Neural cell (in vitro differentiated cells): ENCODE data around the gene TRPM5. TPM values are rescaled to one million over a fixed set of nuclear protein-coding genes. Genes with fewer than 3 reads are reported as not detected.

Experiments used
- H2AFZ ChIP-seq: fragments of 200-600, 300-800 bp; sonication (generic), shearing (Covaris generic); 2 replicates; pipeline ENCODE4 v1.6.0; 2014; ENCODE audit warnings: low read depth, mild to moderate bottlenecking, antibody characterized with exemption, low read length, moderate library complexity
- H3F3A ChIP-seq: fragments of 200-600 bp; shearing (Covaris generic); 2 replicates; pipeline ENCODE4 v1.6.1; 2016; ENCODE audit warnings: mild to moderate bottlenecking, moderate library complexity, mixed read lengths, antibody characterized with exemption, low read length; ENCODE audit not compliant: insufficient read depth, poor library complexity, severe bottlenecking
- H3K27ac ChIP-seq: fragments of 200-600, 300-800 bp; sonication (generic), shearing (Covaris generic); 2 replicates; pipeline ENCODE4 v1.5.1; 2014; ENCODE audit warnings: mild to moderate bottlenecking, low read length, moderate library complexity
- H3K27me3 ChIP-seq: fragments of 300-800, 200-600 bp; sonication (generic), shearing (Covaris generic); 2 replicates; pipeline ENCODE4 v1.6.0; 2014; ENCODE audit warnings: mild to moderate bottlenecking, low read depth, low read length, moderate library complexity; ENCODE audit not compliant: insufficient read depth
- H3K36me3 ChIP-seq: fragments of 300-800, 200-600 bp; sonication (generic), shearing (Covaris generic); 2 replicates; pipeline ENCODE4 v1.5.1; 2014; ENCODE audit warnings: mild to moderate bottlenecking, antibody characterized with exemption, low read length, moderate library complexity; ENCODE audit not compliant: insufficient read depth
- H3K4me2 ChIP-seq: fragments of 300-800, 200-600 bp; sonication (generic), shearing (Covaris generic); 2 replicates; pipeline ENCODE4 v1.6.0; 2014; ENCODE audit warnings: mild to moderate bottlenecking, low read length
- H3K4me3 ChIP-seq: fragments of 300-800, 200-600 bp; sonication (generic), shearing (Covaris generic); 2 replicates; pipeline ENCODE4 v1.5.1; 2014; ENCODE audit warnings: mild to moderate bottlenecking, low read length, moderate library complexity
- H3K79me2 ChIP-seq: fragments of 200-600 bp; shearing (Covaris generic); replicated peaks from 2 replicates; pipeline ENCODE4 v1.6.0; 2014; ENCODE audit warnings: mild to moderate bottlenecking, low read length, moderate library complexity; ENCODE audit not compliant: insufficient read depth
- H3K9ac ChIP-seq: fragments of 300-800, 200-600 bp; sonication (generic), shearing (Covaris generic); 2 replicates; pipeline ENCODE4 v1.6.1; 2016; ENCODE audit warnings: mild to moderate bottlenecking, low read length, mixed read lengths
- H3K9me2 ChIP-seq: fragments of 200-600 bp; shearing (Covaris generic); 2 replicates; pipeline ENCODE4 v1.6.1; 2016; ENCODE audit warnings: mild to moderate bottlenecking, low read length, mixed read lengths; ENCODE audit not compliant: insufficient read depth
- H3K9me3 ChIP-seq: fragments of 200-600, 300-800 bp; sonication (generic), shearing (Covaris generic); 2 replicates; pipeline ENCODE4 v1.6.1; 2016; ENCODE audit warnings: mild to moderate bottlenecking, mixed run types, low read length, moderate library complexity, mixed read lengths
- H4K20me1 ChIP-seq: fragments of 200-600 bp; shearing (Covaris generic); 2 replicates; pipeline ENCODE4 v1.6.1; 2016; ENCODE audit warnings: mild to moderate bottlenecking, mixed run types; ENCODE audit not compliant: insufficient read depth
- EP300 ChIP-seq: fragments of 450-650 bp; conservative IDR thresholded peaks from 2 replicates; pipeline ENCODE4 v1.6.1; 2014; ENCODE audit warnings: antibody characterized with exemption, mild to moderate bottlenecking, moderate library complexity; ENCODE audit not compliant: poor library complexity, severe bottlenecking
- EZH2 ChIP-seq: fragments of 200-600, 300-800 bp; shearing (Covaris generic), sonication (generic); IDR thresholded peaks from 2 replicates; pipeline ENCODE4 v1.6.1; 2014; ENCODE audit warnings: antibody characterized with exemption, low read length, borderline replicate concordance, mild to moderate bottlenecking; ENCODE audit not compliant: insufficient read depth, poor library complexity, severe bottlenecking
- MXI1 ChIP-seq: fragments of 450-650 bp; conservative IDR thresholded peaks from 2 replicates; pipeline ENCODE4 v1.6.1; 2014; ENCODE audit warnings: antibody characterized with exemption, mild to moderate bottlenecking; ENCODE audit not compliant: poor library complexity, severe bottlenecking
- POLR2AphosphoS5 ChIP-seq: IDR thresholded peaks from 2 replicates; pipeline ENCODE4 v1.6.1; 2012
- RAD21 ChIP-seq: fragments of 450-650 bp; conservative IDR thresholded peaks from 2 replicates; pipeline ENCODE4 v1.6.1; 2014; ENCODE audit warnings: antibody characterized with exemption, mild to moderate bottlenecking, moderate library complexity
- REST ChIP-seq: IDR thresholded peaks from 2 replicates; pipeline ENCODE4 v1.6.1; 2012; ENCODE audit warnings: borderline replicate concordance
- SMC3 ChIP-seq: fragments of 450-650 bp; conservative IDR thresholded peaks from 2 replicates; pipeline ENCODE4 v1.6.1; 2014; ENCODE audit warnings: antibody characterized with exemption, mild to moderate bottlenecking, moderate library complexity; ENCODE audit not compliant: poor library complexity
- TAF1 ChIP-seq: IDR thresholded peaks from 2 replicates; pipeline ENCODE4 v1.6.1; 2012; ENCODE audit warnings: low read depth
- polyA plus RNA-seq: library from polyadenylated mRNA; depleted of rRNA; stranded (reverse); fragments of >200 nt; gene quantifications from 2 replicates; pipeline ENCODE4 v1.2.3, GENCODE V29; 2014
- TF ChIP-seq, protein P1 (sequence below): fragments of 450-650 bp; IDR thresholded peaks from 2 replicates; pipeline ENCODE4 v1.5.1; 2014; ENCODE audit warnings: antibody characterized with exemption, mild to moderate bottlenecking, moderate library complexity; ENCODE audit not compliant: poor library complexity, severe bottlenecking

The TRPM5 gene
- polyA plus RNA-seq, 1 donor from 2014 or later = not detected

DNA sequence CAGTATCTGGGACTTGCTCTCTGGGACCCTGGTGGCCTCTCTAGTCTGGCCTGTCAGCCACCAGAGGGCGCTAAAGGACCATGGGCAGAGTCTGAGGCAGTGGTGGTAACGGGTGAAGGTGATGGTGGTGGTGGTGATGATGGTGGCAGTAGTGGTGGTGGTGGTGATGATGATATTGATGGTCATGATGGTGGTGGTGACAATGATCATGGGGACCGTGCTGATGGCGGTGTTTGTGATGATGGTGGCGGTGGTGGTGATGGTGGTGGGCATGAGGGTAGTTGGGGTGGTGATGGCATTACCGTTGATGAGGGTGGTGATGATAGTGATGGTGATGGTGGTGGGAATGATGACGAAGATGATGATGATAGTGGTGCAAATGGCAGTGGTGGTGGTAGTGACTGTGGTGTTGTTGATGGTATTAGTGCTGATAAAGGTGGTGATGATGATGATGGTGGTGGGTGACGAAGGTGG lies 16.0 kb downstream of the TRPM5 start:
- Histone ChIP-seq H3K27ac (no peak overlapping the region), H3K36me3 (no peaks in the 10 kb centered on the region), H2AFZ (no peak overlapping the region), H3K9ac (no peak overlapping the region), H4K20me1 (no peaks in the 10 kb centered on the region), H3K9me2 (no peaks in the 10 kb centered on the region), H3K79me2 (no peaks in the 10 kb centered on the region), H3K27me3 (no peaks in the 10 kb centered on the region), H3K4me2 (no peak overlapping the region), H3K9me3 (no peaks in the 10 kb centered on the region), H3K4me3 (no peak overlapping the region), H3F3A (no peaks in the 10 kb centered on the region)
- TF ChIP-seq REST (no peak), EP300 (no peak), MXI1 (no peak), RAD21 (peak; percentile 23), TAF1 (no peak)
- TF ChIP-seq, protein P1, sequence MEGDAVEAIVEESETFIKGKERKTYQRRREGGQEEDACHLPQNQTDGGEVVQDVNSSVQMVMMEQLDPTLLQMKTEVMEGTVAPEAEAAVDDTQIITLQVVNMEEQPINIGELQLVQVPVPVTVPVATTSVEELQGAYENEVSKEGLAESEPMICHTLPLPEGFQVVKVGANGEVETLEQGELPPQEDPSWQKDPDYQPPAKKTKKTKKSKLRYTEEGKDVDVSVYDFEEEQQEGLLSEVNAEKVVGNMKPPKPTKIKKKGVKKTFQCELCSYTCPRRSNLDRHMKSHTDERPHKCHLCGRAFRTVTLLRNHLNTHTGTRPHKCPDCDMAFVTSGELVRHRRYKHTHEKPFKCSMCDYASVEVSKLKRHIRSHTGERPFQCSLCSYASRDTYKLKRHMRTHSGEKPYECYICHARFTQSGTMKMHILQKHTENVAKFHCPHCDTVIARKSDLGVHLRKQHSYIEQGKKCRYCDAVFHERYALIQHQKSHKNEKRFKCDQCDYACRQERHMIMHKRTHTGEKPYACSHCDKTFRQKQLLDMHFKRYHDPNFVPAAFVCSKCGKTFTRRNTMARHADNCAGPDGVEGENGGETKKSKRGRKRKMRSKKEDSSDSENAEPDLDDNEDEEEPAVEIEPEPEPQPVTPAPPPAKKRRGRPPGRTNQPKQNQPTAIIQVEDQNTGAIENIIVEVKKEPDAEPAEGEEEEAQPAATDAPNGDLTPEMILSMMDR = peak; percentile 24

GRCh38 chr11:2427721-2428321 lies 16.5 kb downstream of the TRPM5 start:
- Histone ChIP-seq H3K27ac (no peak overlapping the region), H3K27me3 (no peaks in the 10 kb centered on the region), H3K9ac (no peak overlapping the region), H2AFZ (no peak overlapping the region), H3K79me2 (no peaks in the 10 kb centered on the region), H3K9me2 (no peaks in the 10 kb centered on the region), H3K4me3 (no peak overlapping the region), H4K20me1 (no peaks in the 10 kb centered on the region), H3K4me2 (no peak overlapping the region), H3F3A (no peaks in the 10 kb centered on the region), H3K36me3 (no peaks in the 10 kb centered on the region), H3K9me3 (no peaks in the 10 kb centered on the region)
- no peak for TF ChIP-seq EP300

- Histone ChIP-seq H3K9me3 (no peaks in the 10 kb centered on the region), H3K36me3 (no peaks in the 10 kb centered on the region), H3K4me2 (no peak overlapping the region), H2AFZ (no peak overlapping the region), H3K9me2 (no peaks in the 10 kb centered on the region), H4K20me1 (no peaks in the 10 kb centered on the region), H3K27ac (no peak overlapping the region), H3F3A (no peaks in the 10 kb centered on the region), H3K4me3 (no peak overlapping the region), H3K27me3 (no peaks in the 10 kb centered on the region), H3K79me2 (no peaks in the 10 kb centered on the region), H3K9ac (no peak overlapping the region)
- no peak for TF ChIP-seq EZH2
- no peak for TF ChIP-seq RAD21
- no peak for TF ChIP-seq SMC3
- no peak for TF ChIP-seq REST
- TF ChIP-seq, protein P1 = no peak
- TF ChIP-seq POLR2AphosphoS5 = no peak
- TF ChIP-seq EP300 = no peak
- no peak for TF ChIP-seq TAF1
These were observed 17.3 kb downstream of the TRPM5 start for GRCh38 chr11:2426826-2427521.
